Muscle of arm (tissue), 12 donors: Measurements from ENCODE around the gene ZNF335. TPM values are rescaled to one million over a fixed set of nuclear protein-coding genes. Genes with fewer than 3 reads are reported as not detected.
"Not testable (repeated sequence)": the region's sequence is repeated elsewhere in the genome, so short reads cannot be mapped to it uniquely, and the experiment has no call there.

Source experiments
- DNase-seq: peaks from one replicate; pipeline ENCODE4 v3.0.0-alpha.2; 2013
- polyA plus RNA-seq, 12 donors: library from polyadenylated mRNA; unstranded; fragments of 120-200 nt; gene quantifications; one replicate each; pipeline ENCODE4 v1.2.1, GENCODE V29; 2013; ENCODE audit not compliant: insufficient read length in 12 of 12

Gene ZNF335
- polyA plus RNA-seq, 12 donors: 6.4 to 16.5 (median 9.4) TPM; not detected in 1

- DNase-seq: peak; percentile 32
Measured at GRCh38 chr20:45970646-45971424, 1.2 kb downstream of the ZNF335 start.

GRCh38 chr20:45969712-45970634 lies 2.0 kb downstream of the ZNF335 start:
- no peak for DNase-seq

GRCh38 chr20:45968801-45969711 lies 2.9 kb downstream of the ZNF335 start:
- DNase-seq: no peak

- no peak for DNase-seq
Measured at GRCh38 chr20:45968081-45968671, 3.8 kb downstream of the ZNF335 start.

GRCh38 chr20:45967551-45968080 lies 4.4 kb downstream of the ZNF335 start:
- no peak for DNase-seq

- DNase-seq: no peak
Measured at GRCh38 chr20:45965169-45966002, 6.6 kb downstream of the ZNF335 start.

- DNase-seq: no peak
Measured at GRCh38 chr20:45964006-45964400, 8.0 kb downstream of the ZNF335 start.

- DNase-seq: no peak
Measured at GRCh38 chr20:45963059-45964005, 8.7 kb downstream of the ZNF335 start.

GRCh38 chr20:45962031-45962755 lies 9.8 kb downstream of the ZNF335 start:
- DNase-seq: no peak

GRCh38 chr20:45959956-45960630 lies 11.9 kb downstream of the ZNF335 start:
- DNase-seq: no peak

GRCh38 chr20:45959126-45959525 lies 12.9 kb downstream of the ZNF335 start:
- no peak for DNase-seq

- DNase-seq: no peak
Measured at GRCh38 chr20:45958593-45958992, 13.4 kb downstream of the ZNF335 start.

GRCh38 chr20:45957021-45957941 lies 14.7 kb downstream of the ZNF335 start:
- DNase-seq: no peak

GRCh38 chr20:45956326-45956725 lies 15.7 kb downstream of the ZNF335 start:
- not testable (repeated sequence) for DNase-seq

- DNase-seq: no peak
Measured at GRCh38 chr20:45953672-45954071, 18.3 kb downstream of the ZNF335 start.

- no peak for DNase-seq
Measured at GRCh38 chr20:45952861-45953260, 19.1 kb downstream of the ZNF335 start.
